D721Med (cell line): ENCODE measurements around the gene CNGA1.
A peak's percentile ranks its signal among the peaks of the same experiment; 100 is the strongest.

Experiments
- DNase-seq: peaks from one replicate; pipeline ENCODE4 v3.0.0; 2011; ENCODE audit warnings: low spot score; ENCODE audit not compliant: insufficient read length
- FAIRE-seq: peaks from 2 replicates; lab custom pipeline; 2011; peaks lifted over from hg19 to GRCh38; lab: Jason Lieb, UNC
- TF ChIP-seq, protein P1 (sequence below): IDR thresholded peaks from 2 replicates; pipeline ENCODE4 v1.5.1; 2012; ENCODE audit warnings: mild to moderate bottlenecking, control low read depth; ENCODE audit not compliant: insufficient read depth; ENCODE audit errors: missing control alignments

CNGA1 gene

DNA sequence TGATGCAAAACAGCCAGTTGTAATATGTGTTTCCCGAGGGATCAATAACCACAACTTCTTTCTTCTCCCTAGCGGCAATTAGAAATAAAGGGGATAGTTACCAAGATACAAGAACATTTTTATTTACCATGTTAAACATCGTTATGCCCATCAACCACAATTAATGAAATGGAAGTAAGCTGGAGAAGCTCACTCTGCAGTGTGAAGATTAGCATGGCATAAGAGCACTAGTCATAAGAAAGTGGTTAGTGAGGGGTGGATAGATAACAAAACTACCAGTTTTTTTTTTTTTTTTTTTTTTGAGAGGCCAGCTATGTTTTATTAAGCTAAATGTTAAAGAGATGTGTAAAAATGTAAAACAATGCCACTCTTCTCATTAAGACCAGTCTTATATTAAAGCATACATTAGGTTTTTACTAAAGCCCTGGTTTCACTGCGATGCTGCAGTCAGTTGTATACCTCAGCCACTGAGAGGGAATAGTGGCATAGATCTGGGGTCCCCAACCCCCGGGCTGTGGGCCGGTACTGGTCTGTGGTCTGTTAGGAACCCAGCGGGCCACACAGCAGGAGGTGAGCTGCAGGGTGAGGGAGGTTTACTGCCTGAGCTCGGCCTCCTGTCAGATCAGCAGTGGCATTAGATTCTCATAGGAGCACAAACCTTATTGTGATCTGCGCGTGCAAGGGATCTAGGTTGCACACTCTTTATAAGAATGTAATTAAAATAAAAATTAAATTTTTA is 74.2 kb downstream of the CNGA1 start:
- TF ChIP-seq, protein P1, sequence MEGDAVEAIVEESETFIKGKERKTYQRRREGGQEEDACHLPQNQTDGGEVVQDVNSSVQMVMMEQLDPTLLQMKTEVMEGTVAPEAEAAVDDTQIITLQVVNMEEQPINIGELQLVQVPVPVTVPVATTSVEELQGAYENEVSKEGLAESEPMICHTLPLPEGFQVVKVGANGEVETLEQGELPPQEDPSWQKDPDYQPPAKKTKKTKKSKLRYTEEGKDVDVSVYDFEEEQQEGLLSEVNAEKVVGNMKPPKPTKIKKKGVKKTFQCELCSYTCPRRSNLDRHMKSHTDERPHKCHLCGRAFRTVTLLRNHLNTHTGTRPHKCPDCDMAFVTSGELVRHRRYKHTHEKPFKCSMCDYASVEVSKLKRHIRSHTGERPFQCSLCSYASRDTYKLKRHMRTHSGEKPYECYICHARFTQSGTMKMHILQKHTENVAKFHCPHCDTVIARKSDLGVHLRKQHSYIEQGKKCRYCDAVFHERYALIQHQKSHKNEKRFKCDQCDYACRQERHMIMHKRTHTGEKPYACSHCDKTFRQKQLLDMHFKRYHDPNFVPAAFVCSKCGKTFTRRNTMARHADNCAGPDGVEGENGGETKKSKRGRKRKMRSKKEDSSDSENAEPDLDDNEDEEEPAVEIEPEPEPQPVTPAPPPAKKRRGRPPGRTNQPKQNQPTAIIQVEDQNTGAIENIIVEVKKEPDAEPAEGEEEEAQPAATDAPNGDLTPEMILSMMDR, result no peak
- FAIRE-seq (no peak), DNase-seq (no peak)

DNA sequence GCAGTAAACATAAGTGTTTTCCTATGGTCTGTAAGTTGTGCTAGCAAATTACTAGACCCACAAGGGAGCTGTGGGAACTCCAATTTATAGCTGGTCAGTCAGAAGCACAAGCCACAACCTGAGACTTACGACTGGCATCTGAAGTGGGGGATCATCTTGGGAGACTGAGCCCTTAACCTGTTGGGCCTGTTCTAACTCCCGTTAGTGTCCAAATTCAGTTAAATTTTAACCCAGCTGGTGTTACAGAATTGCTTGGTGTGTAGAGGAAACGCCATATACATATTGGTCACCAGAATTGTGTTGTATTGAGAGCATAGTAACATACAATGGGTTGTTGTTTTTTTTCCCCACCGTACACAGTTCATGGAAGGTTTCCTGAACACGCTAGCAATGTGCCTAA is 77.0 kb downstream of the CNGA1 start:
- TF ChIP-seq, protein P1, result no peak
- no peak for FAIRE-seq
- DNase-seq, result no peak

DNA sequence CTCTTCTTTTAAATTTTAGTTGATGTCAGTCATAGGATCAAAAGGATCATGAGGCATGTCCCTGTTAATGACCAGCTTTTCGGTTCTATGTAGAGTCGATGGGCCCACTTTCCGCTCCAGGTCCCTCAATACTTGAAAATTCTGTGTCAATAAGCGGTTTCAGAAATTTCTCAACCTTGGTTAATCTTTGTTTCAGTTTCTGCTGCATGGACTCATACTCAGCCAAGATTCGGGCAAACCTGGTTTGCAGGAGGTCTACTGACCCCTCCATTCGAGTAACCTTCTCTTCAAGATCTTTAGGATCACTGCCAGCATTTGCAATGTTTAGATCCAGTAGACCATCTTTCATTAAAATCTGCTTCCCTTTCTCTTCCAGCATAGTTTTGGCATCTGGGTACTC is 80.1 kb downstream of the CNGA1 start:
- FAIRE-seq, result no peak
- TF ChIP-seq, protein P1, result no peak
- no peak for DNase-seq

DNA sequence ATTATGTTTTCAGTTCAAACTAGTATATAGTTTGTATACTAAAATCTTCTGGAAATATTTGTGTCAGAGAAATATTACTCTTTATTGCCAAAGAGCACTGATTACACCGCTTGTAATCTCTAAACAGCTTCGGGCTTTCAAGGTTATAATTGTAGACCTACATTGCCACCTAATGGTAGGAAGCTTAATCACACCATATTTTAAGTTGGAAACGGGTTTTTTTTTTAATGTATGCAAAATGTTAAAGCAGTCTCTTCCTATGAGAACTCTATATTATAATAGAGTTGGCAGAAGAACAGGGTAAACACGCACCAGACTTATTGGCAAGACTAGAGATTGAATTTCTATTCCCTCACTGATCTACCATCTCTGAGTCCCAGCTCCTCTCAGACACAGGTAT is 82.6 kb downstream of the CNGA1 start:
- FAIRE-seq (peak; percentile 67), DNase-seq (no peak)

DNA sequence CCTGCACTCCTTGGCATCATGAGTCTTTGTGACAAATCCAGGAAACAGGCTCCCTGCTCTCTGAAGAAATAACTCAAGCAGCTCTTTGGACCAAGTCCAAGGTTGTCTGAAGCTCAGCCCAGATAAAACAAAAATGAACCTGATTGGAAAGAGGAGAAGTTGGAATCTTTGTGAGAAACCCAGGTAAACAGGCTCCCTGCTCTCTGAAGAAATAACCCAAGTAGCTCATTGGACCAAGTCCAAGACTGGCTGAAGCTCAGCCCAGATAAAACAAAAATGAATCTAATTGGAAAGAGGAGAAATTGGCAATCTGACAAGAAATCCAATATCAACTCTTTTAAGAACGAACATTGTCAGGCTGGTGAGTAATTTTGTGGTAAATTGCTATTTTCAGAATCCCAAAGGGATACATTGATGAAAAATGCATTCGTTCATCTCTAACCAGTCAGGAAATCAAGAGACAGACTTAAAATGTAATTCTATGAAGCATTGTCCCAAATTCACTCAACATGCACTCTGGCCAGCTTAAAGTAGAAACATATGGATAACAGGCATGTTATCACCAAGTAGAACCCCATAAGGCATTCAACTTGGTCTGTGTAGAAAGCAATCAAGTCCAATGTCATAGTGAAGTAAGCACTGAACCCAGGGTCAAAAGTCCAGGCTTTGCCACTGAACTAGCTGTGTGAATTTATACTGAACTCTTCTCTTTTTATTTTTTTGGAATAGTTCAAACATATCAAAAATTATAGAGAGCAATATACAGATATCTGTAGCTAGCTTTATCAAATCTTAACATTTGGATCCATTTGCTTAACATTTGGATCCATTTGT is 85.3 kb downstream of the CNGA1 start:
- DNase-seq (no peak), FAIRE-seq (no peak)
- TF ChIP-seq, protein P1, result no peak

More for the DNA sequence above, 82.6 kb downstream of the CNGA1 start:
- TF ChIP-seq, protein P1, result peak; percentile 62

DNA sequence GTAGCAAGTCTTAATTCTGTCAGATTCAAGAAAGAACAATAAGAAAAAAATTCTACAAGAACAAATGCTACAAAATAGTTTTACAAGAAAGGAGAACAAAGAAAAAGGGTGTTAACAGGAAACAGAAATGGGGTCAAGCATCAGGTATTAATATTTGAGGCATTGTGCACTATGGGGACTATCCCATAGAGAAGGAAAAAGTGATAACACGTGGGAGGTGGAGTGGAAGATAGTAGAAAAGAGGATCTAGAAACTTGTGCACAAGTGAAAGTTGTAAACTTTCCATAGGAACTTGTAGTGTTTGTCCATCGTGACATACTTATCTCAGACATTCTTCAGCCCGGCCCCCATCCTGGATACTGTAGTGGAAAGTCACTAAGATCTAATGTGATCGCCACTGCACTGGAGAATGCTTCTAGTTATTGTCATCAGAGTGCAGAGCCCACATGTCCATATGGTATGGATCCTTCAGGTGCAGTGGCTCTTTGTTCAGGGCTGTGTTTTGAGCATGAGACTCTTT is 86.7 kb downstream of the CNGA1 start:
- DNase-seq, result no peak
- TF ChIP-seq, protein P1, result no peak
- no peak for FAIRE-seq
